ENCODE results near the gene SALL4.
"Not testable (repeated sequence)": the region's sequence is repeated elsewhere in the genome, so short reads cannot be mapped to it uniquely, and the experiment has no call there.

SALL4 gene

GRCh38 chr20:51801122-51801822 lies 1.0 kb downstream of the SALL4 start:
- no peak for DNase-seq

- no peak for DNase-seq
These were observed 1.5 kb downstream of the SALL4 start for GRCh38 chr20:51800872-51801121.

- DNase-seq: peak; percentile 58
These were observed 2.1 kb downstream of the SALL4 start for GRCh38 chr20:51800060-51800871.

GRCh38 chr20:51799401-51799860 lies 2.9 kb downstream of the SALL4 start:
- no peak for DNase-seq

- no peak for DNase-seq
These were observed 4.8 kb downstream of the SALL4 start for GRCh38 chr20:51797357-51798025.

GRCh38 chr20:51796340-51796739 lies 6.0 kb downstream of the SALL4 start:
- DNase-seq: no peak

GRCh38 chr20:51792960-51793359 lies 9.4 kb downstream of the SALL4 start:
- DNase-seq: no peak

GRCh38 chr20:51791626-51792025 lies 10.7 kb downstream of the SALL4 start:
- DNase-seq: no peak

- no peak for DNase-seq
These were observed 12.1 kb downstream of the SALL4 start for GRCh38 chr20:51790256-51790655.

GRCh38 chr20:51789434-51789833 lies 12.9 kb downstream of the SALL4 start:
- no peak for DNase-seq

GRCh38 chr20:51788822-51789221 lies 13.5 kb downstream of the SALL4 start:
- DNase-seq: no peak

- no peak for DNase-seq
These were observed 18.0 kb downstream of the SALL4 start for GRCh38 chr20:51784299-51784698.

- not testable (repeated sequence) for DNase-seq
These were observed 24.0 kb downstream of the SALL4 start for GRCh38 chr20:51778229-51778759.

- no peak for DNase-seq
These were observed 27.1 kb downstream of the SALL4 start for GRCh38 chr20:51775241-51775640.

GRCh38 chr20:51772236-51772635 lies 30.1 kb downstream of the SALL4 start:
- no peak for DNase-seq

GRCh38 chr20:51769976-51770615 lies 32.2 kb downstream of the SALL4 start:
- DNase-seq: no peak

GRCh38 chr20:51768759-51769517 lies 33.4 kb downstream of the SALL4 start:
- no peak for DNase-seq

- DNase-seq: no peak
These were observed 34.2 kb downstream of the SALL4 start, which contains the start of gene ATP9A for GRCh38 chr20:51767867-51768758. TSS of gene ATP9A (minus strand) at chr20:51768390. CDS start at chr20:51768369, 21 bp downstream.

GRCh38 chr20:51766994-51767866 lies 35.1 kb downstream of the SALL4 start:
- DNase-seq: peak; percentile 41

GRCh38 chr20:51765381-51765780 lies 36.9 kb downstream of the SALL4 start:
- not testable (repeated sequence) for DNase-seq
